ENCODE data around the gene HCFC1R1.

HCFC1R1 gene

DNA sequence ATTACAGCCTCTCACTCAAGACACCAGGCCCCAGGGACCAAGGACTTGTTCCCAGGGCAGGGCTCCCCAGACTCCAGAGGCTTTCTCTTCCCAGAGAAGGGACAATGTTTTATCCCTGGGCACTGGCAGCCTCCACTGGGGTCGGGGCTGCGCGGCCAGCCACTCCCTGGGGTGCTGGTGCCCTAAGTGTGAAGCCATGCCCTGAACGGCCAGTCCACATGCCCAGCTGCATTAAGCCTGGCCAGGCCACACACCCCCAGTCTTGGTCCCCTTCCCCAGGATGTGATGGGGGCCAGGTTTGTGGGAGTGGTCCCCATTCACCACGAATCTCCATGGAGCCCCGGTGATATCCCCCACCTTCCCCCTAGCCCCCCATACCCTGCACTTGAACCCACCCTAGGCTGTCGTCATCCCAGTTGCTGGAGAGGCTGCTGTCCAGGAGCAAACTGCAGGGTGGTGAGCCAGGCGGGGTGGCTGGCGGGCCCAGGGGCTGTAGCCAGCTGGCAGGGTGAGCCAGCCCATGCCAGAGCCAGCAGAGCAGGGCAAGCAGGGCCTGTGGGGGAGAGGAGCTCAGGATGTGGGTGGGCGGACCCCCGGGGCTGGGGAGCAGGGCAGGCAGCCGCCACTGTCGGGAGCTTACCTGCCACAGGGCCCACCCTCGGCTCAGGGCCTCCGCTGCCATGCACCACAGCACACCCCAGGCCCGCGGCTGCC lies 50.0 kb downstream of the HCFC1R1 start:
- no peak overlapping the region for H3K4me3 Mint-ChIP-seq
- ATAC-seq (replicated peaks) = no peak
- H3K27ac Mint-ChIP-seq = no peak overlapping the region
- peaks cover 4% of the 10 kb centered on the region for H3K36me3 Mint-ChIP-seq (ENCODE audit: insufficient read depth)
- no peaks in the 10 kb centered on the region for H3K9me3 Mint-ChIP-seq
- no peak for DNase-seq
- H3K27me3 Mint-ChIP-seq = peaks cover 0 to 16% of the 10 kb centered on the region in 2 donors
- peaks cover 0 to 3% of the 10 kb centered on the region in 2 donors for H3K4me1 Mint-ChIP-seq (ENCODE audit: low read depth in 2 of 2)

DNA sequence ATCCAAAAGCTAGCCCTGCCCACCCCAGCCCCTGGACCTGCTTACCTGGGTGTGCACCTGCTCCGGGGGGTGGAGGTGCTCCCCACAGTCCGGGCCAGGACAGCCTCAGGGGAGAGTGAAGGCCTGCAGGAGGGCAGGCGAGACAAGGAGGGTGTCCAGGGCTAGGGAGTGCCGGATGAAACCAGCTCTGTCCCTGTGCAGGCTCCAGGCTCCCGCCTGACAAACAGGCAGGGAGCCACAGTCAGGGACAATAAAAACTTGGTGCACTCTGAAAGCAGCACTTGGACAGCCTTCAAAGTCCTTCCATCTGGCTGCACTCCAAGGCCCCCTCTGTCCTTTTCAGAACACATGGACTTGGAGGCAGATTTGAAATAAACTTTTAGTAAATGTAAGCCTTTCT lies 50.6 kb downstream of the HCFC1R1 start:
- Mint-ChIP-seq H3K9me3 (no peaks in the 10 kb centered on the region), H3K4me3 (no peak overlapping the region), H3K4me1 (ENCODE audit: low read depth in 2 of 2) (peaks cover 2 to 10% of the 10 kb centered on the region in 2 donors), H3K27me3 (peaks cover 5 to 22% of the 10 kb centered on the region in 2 donors), H3K27ac (no peak overlapping the region), H3K36me3 (ENCODE audit: insufficient read depth) (peaks cover 4% of the 10 kb centered on the region)
- ATAC-seq (replicated peaks) (no peak), DNase-seq (no peak)
